Hypothalamus (tissue), 51 donors: ENCODE measurements around the gene SGCA.

ENCODE experiments used
- DNase-seq, 51 donors: peaks; one replicate each; lab custom pipeline; 2025; lab: John Stamatoyannopoulos, UW

The SGCA gene

DNA sequence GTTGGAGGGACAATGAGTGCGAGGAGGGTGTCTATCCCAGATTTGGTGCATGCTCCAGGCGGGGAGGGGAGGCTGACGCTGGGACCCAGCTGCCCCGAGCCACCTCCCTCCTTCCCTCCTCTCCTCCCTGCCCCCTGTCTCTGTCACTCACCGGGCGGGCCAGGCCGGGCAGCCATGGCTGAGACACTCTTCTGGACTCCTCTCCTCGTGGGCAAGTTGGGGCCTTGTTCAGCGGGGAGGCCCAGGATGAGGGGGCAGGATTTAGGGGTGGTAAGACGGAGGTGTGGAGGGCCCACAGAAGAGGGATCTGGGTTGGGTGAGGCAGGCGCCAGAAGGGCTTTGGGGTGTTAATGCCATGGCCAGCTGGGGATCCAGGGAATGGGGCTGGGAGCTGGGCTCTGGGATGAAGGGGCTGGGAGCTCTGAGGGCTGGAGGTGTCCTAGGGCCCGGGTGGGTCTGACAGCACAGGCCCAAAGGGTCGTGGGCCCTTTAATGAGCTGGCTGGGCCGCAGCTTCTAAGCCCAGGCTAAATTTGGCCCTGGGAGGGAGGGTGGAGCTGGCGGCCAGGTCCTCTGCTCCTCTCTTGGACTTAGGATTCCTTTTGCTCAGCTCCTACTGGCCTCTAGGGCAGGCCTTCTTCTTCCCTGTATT lies at the start of gene SGCA:
TSS of gene SGCA (plus strand) at position 139 of the 651 bp plus-strand sequence. CDS start at position 175, 36 bp downstream.
- no peak for DNase-seq

DNA sequence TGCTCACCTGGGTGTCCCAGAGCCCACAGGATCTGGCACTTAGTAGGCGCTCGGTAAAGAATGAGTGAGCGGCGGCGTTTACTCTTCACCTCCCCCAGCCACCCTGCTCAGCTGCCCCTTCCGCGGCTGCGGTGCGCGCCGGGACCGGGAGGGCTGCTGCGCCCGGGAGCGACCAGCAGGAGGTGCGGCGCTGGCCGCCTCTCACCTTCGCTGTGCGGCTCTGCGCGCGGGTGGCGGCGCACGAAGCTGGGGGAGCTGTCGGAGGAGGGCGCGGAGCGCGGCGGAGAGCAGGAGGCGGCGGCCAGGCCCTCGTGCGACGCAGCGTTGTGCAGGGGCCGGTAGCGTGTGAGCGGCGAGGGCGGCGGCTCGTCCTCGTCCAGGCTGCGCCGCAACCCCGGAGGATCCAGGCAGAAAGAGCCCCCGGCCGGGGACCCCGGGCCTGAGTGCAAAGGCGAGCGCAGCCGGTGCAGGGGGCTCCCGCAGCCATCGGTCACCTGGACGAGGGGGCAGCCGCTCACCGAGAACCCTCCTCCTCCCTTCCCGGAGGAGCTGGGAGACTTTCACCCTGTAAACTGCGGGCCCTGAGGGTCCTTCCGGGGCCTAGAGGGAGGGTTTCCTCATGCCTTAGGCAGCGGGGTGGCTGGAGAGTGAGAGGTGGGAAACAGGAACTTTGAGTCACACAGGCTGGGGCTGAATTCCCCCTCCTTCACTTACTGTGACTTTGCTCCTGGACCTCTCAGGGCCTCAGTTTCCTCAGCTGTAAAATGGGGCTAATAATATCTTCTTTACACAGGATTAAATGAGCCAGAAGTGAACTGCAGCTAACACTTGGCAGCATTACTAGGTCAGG lies 48.4 kb upstream of the SGCA start:
- peak in 10 of 51 donors; percentile 12 to 43 (median 26) for DNase-seq

DNA sequence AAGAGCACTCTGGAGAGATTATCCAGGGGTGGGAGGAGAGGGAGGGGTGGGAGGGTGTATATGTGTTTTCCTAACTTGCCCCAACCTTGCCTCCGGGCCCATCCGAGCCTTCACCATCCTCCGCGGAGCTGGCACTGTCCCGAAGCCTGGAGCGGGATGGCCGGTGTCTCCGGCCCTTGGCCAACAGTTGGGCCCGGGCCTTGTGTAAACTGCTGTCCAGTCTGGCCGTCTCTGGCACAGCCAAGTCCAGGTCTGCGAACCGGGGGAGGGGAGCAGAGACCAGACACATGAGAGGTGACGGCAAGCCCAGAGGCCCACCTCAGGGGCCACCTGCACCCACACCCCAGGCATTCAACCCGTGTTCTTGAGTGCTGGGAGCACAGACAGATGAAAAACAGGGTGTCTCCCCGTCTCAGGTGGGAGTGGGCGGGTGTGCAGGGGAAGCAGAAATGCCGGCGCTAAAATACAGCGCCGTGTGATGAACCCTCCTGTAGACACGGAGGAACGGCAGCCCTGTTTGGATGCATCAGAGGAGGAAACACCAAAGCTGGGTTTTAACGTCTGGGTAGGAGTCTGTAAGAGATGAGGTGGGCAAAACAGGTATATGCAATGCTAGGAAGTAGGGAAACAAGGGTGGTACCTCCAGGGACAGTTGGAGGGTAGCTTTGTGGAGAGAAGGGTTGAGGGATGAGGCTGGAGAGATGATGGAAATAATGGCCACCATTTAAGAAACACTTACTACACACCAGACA lies 47.6 kb upstream of the SGCA start:
- DNase-seq = no peak

DNA sequence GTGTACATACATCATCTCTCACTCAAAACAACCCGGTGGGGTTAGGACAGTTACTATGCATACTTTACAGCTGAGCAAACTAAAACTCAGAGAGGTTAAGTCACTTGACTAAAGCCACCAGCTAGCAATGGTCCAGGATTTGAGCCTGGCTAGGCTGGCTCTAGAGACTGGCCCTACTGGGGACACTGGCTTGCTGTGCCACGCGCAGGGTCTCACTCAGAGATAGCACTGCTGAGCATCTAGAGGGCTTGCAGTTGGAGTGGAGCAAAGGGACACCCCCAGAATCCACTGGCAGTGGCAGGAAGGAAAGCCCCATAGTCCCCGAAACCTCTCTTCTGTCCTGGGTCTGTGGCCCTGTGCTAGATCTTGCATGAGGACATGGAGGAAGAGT lies 47.0 kb upstream of the SGCA start:
- no peak for DNase-seq

DNA sequence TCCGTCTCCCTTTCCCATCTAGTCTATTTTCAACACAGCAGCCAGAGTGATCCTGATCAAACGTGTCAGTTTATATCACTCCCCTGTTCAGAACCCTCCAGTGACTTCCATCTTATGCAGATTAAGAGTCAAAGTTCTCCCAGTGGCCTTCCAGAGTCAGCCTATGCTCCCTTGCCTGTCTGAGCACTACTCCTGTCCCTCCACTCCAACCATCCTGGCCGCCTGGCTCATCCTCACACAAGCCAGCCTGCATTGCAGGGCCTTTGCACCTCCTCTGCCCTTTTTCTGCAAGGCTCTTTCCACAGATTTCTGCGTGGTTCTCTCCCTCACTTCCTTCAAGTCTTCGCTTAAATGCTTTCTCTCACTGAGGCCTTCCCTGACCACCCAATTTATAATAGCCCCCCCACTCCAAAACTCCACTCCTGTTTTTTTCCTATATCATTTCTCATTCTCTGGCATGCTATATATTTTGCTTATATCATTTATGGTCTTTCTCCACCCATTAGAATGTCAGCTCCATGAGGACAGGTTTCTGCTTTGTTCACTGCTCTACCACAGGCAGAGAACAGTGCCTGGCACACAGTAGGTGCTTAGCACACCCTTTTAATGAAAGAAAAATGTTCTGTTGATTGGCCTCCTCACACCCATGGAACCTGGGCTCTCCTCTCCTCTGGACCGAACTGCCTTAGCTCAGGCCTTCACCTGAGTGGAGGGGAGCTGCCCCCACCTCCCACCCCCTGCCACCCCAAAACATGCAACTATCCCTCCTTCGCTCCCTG lies 45.1 kb upstream of the SGCA start:
- DNase-seq = no peak

DNA sequence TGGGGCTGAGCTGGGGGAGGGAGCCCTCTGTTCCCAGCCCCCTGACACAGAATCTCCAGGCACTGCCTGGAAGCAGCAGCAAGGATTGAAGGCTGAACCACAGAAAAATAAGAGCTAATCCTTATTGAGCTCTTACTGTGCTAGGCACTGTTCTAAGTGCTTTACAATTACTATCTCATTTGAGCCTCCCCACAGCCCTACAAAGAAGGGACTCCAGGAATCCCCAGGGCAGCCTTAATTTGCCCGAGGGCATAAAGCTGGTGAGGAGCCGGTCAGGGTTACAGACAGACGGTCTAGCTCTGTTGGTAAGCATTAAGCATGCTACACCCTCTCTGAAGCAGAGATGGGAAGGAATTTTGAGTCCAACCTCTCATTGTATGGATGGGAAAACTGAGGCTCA lies 42.9 kb upstream of the SGCA start:
- DNase-seq = no peak

DNA sequence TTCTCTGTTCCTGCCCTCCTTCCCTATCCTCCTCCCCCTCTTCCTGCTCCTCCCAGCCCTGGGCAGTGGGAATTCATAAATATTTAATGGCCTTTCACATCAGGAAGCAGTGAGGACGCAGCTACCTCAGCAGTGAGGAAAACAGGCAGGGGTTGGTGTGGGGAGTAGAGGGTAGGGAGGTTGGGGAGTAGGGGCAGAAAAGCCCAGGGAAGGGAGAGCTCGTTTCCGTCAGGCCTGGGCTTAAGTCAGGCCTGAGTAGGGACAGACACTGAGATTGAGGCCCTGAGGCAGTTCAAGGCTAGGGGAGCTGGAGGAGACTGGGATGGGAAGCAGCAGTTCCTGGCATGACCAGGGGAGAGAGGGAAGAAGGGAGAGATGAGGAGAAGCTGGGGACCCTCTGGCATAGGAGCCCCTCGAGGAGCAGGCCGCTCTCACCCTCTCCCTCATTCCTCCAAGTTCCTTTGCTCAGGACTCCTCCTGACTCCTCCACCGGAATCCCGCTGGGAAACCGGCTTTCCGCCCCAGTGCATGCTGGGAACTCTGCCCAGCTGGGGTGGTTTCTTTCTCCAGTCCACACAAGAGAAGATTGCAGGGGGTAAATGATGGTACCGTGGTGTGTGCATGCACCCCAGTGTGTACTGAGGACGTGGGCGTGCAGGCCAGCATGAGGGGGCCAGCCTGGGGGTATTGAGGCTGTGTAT lies 42.0 kb upstream of the SGCA start:
- DNase-seq = peak in 2 of 51 donors; percentile 15 to 21

DNA sequence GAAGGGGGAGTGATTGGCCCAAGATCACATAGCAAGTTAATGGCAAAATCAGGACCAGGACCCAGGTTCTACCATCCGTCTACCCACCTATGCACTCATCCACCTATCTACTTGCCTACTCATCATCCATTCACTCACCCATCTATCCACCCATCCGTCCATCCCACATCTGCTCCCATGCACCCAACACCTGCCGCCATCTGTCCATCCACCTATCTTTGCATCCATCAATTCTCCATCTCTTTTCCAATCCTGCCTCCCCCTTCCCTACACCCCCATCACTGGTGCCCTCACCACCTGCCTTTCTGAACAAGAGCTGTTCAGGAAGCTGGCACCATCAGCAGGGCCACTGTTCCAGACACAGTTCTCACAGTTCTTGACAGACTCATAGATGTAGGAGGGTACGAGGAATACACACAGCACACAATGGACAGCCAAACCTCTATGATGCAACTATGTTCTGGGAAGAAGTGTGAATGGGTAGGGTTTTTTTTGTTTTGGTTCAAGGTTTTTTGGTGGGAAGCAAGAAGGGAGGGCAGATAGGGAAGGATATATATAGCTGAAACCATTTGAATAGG lies 40.3 kb upstream of the SGCA start:
- DNase-seq = peak in 1 of 51 donors; percentile 29

DNA sequence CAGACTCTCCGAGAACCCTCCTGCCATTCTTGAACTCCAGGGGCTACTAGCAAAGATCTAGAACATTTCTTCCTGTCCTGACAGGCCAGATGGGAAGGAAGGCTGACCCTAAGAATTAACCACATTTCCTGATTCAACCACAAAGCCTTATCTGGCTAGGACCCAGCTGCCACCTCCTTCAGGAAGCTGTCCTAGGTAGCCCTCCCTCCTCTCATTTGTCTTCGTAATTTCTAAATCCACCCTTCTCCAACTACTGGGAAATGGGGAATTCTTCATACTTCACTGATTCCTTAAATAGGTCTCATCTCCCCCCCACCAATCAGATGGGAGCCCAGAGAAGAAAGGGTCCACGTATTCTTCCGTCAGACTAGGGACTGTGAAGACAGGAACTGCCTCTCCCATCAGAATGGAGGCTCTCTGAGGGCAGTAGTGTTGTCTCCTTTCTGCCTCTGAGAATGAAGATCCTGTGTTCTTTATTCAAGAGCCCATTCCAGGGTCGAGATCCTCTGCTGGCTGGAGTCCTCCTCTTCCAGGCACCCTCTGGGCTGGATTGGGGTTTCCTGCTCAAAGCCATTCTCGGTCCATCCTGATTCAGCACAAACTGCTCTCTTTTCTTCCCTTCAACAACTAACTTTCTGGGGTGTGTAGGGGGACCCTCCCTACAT lies 38.0 kb upstream of the SGCA start:
- no peak for DNase-seq

DNA sequence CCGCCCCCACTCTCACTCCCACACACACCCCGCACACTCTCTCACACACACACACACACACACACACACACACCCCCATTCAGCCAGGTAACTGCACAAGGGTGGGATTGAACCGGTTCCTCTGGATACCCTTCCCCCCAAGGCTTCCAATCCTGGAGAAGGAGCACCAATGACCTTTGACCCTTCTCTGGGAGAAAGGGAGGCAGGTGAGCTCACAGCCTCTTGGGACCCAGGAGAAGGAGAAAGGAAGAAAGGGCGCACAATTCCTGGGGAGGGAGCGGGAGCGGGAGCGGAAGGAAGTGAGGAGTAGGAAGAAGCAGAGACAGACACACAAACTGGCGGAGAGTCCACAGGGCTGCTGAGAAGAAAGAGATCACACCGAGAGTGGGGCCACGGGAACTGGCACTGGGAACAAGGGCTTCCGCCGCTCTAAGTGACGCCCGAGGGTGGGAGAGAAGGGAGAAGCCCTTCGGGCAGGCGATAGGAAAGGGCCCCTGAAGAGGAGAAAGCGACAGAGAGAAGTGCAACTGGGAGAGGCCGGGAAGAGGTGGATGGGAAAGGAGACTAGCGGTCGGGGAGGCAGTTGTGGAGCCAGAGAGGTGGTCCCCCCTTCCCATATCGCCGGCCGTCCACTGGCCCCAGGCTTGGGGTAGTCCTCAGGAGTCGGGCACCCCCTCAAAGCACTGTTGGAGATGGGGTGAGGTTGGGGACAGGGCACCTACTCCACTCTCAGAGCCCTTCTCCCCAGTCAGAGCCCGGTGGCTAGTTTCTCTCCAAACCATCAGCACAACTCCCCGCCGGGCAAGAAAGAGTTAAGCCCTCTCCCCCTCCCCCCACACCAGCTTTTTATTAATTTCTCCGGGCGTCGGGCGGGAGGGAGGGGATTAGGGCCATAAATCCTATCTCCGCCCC lies 37.1 kb upstream of the SGCA start:
- DNase-seq = peak in 4 of 51 donors; percentile 15 to 52 (median 36)

DNA sequence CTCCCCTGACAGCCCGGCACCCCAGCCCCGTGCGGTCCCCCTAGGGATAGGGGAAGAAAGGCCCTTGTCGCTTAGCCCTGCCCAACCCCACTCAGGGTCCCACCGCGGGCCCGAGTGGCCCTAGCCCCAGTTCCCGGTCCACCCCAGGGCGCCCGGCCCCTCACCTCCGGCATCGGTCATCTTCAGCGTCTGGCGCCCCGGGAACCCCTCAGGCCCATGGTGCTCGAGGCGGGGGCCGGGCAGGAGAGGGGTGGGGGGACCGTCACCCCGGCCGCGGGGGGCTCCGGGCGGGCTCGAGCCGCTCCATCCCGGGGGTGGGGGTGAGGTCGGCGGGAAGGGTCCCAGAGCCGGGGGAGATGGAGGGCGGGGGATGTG lies 36.5 kb upstream of the SGCA start:
- DNase-seq = peak in 1 of 51 donors; percentile 37

DNA sequence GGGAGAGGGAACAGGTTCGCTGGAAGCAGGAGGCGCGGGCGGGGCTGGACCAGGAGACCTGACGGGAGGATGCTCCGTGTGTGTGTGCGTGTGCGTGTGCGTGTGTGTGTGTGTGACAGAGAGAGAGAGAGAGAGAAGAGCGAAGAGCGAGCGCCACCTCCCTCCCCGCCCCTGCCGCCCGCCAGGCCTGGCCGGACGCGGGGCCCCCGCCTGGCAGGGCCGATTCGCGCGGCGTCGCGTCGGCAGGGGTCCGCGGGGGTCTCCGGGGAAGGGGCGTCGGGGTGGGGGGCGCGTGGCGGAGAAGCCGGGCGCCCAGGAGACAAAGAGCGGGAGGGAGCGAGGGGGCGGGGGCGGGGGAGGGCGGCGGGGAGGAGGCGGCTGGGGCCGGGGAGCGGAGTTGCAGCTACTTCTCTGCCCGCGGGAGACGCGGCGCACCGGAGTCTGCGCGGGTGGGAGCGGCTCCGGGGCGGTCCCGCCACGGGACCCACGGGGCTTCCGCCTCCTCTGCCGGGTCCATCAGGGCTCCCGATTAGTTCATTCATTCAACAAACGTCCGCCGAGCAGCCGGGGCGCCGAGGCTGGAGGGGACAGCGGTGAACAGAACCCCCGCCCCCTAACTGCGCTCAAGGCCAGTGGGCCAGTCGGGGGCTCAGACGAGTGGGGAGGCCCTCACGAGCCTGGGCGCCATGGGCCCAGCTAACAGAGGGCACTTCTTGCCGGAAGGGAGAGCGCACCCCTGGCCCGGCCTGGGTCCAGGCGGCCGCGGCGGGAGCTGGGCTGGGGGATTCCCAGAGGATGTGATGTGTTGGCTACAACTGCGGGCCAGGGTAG lies 35.9 kb upstream of the SGCA start, which contains the start of gene SAMD14:
TSS of gene SAMD14 (minus strand) at position 433 of the 831 bp plus-strand sequence. CDS start 5,201 bp downstream, outside the sequence.
- peak in 16 of 51 donors; percentile 20 to 61 (median 29) for DNase-seq

DNA sequence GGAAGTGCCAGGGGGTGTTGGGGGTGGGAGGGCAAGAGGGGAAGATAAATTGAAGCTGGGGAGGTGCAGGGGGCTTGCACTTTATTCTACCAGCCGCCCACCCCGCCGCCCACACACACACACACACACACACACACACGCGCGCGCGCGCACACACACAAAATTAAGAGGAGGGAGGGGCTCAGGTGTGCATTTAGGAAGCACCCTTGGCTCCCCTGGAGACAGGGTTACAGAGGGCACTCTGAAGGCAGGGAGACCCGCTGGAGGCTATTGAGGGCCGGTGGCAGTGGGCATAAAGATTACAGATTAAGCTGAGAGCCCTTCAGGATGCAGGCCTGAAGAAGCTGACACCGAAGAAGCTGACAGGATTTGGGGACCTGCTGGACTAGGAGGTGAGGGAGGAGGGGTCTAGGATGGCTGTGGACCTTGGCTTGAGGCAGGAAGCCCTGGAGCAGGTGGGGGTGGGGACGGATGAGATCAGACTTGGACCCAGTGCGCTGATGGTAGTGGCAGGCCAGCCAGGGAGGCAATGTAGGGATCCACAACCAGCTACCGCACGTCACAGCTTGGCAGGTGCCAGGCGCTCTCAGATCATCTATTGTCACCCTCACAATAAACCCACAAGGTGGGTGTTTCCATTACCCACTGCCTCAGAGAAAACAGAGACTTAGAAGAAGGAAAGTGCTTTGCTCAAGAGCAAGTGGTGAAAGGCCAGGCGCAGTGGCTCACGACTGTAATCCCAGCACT lies 35.1 kb upstream of the SGCA start:
- peak in 3 of 51 donors; percentile 23 to 35 (median 33) for DNase-seq

DNA sequence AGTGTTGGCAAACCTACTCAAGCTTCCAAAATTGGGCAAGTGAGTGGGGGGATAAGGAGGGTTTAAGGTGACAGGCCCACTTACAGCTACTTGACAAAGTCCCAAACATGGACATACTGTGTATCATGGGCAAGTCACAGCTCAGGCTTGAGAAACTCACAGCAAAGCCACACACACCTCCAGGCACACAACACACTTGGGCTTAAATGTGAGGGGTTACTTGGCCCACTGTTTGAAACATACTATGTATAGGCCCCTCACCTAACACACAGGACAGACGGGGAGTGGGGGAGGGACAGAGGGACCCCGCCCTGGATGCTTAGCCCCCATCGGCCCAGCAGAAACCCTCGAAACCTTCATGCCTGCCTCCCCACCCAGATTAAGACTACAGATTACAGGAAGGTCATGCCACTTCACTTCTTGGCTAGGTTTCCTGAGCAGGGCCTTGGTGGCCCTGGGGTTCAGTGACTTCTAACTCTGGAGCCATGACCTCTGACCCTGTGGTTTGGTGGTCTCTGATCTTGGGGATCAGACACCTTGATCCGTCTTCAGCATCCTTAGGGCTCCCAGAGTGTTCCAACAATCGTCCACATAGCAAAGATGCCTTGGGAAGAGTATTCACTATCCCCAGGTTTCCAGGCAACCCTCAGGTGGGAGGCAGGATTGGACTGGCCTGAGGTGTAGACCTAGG lies 33.6 kb upstream of the SGCA start:
- DNase-seq = no peak

DNA sequence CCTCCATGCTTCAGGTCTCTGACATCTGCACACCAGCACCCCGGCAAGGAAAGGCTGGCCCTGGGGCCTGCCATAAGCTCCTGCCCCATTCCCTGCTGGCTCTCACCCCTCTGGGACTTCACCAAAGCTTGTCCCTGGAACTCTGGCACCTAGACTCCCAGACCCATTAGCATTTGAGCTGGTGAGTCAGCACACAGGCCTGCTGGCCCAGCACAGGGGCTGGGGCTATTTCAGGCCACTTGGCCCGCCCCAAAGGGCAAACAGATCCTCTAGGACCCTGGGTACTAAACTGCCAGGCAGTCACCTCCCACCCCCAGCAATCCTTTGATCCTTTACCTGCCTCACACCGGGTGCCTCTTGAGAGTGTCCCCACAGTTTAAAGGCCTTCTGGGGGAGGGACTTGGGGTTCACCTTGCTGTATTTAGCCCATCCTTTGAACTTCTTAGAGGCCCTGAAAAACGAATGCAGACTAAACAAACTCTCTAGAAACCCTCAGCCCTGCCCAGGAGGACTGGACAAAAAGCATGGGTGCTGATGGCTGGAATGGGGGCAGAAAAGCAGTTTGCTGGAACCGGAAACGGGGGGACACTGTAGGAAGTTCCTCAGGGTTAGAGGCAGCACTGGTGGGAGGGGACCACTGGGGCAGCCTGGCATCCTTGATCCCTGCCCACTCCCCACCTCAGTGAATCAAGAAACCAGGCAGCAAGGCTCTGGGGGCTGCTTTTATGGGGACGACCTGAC lies 32.6 kb upstream of the SGCA start:
- peak in 14 of 51 donors; percentile 9 to 67 (median 32) for DNase-seq
